H9 (cell line): ENCODE results near the gene GALNT5. TPM values are rescaled to one million over a fixed set of nuclear protein-coding genes. Genes with fewer than 3 reads are reported as not detected.

Experiments
- DNase-seq: peaks from one replicate; pipeline ENCODE4 v3.0.0-alpha.2; 2017
- H2AFZ ChIP-seq: one replicate; pipeline ENCODE4 v1.6.1; 2013; ENCODE audit warnings: mild to moderate bottlenecking, low read length, control low read depth, moderate library complexity
- H2AK5ac ChIP-seq: 2 replicates; pipeline ENCODE4 v1.6.1; 2013; ENCODE audit warnings: low read length, control low read depth, mixed read lengths; ENCODE audit not compliant: insufficient read length
- H2BK120ac ChIP-seq: one replicate; pipeline ENCODE4 v1.6.1; 2013; ENCODE audit warnings: low read depth, mild to moderate bottlenecking, low read length, control low read depth, inconsistent platforms; ENCODE audit not compliant: poor library complexity, severe bottlenecking
- H2BK12ac ChIP-seq: 2 replicates; pipeline ENCODE4 v1.6.1; 2013; ENCODE audit warnings: low read length, control low read depth, mixed read lengths, low read depth; ENCODE audit not compliant: insufficient read length
- H2BK15ac ChIP-seq: 2 replicates; pipeline ENCODE4 v1.6.1; 2013; ENCODE audit warnings: low read depth, low read length, control low read depth
- H2BK20ac ChIP-seq: one replicate; pipeline ENCODE4 v1.6.1; 2013; ENCODE audit warnings: low read depth, mild to moderate bottlenecking, low read length, control low read depth, inconsistent platforms; ENCODE audit not compliant: poor library complexity, severe bottlenecking
- H2BK5ac ChIP-seq: 2 replicates; pipeline ENCODE4 v1.6.1; 2013; ENCODE audit warnings: low read length, control low read depth, mixed read lengths; ENCODE audit not compliant: insufficient read length
- H3K14ac ChIP-seq: 2 replicates; pipeline ENCODE4 v1.6.1; 2013; ENCODE audit warnings: low read length, control low read depth; ENCODE audit not compliant: insufficient read depth
- H3K18ac ChIP-seq: 2 replicates; pipeline ENCODE4 v1.6.1; 2013; ENCODE audit warnings: low read depth, mild to moderate bottlenecking, mixed read lengths, low read length, control low read depth; ENCODE audit not compliant: insufficient read length
- H3K23ac ChIP-seq: 2 replicates; pipeline ENCODE4 v1.6.1; 2013; ENCODE audit warnings: low read length, control low read depth, mixed read lengths, low read depth; ENCODE audit not compliant: insufficient read length
- H3K23me2 ChIP-seq: 2 replicates; pipeline ENCODE4 v1.6.1; 2013; ENCODE audit warnings: low read depth, mild to moderate bottlenecking, mixed read lengths, low read length, control low read depth; ENCODE audit not compliant: insufficient read length, poor library complexity, severe bottlenecking
- H3K27ac ChIP-seq: 2 replicates; pipeline ENCODE4 v1.5.1; 2013; ENCODE audit warnings: low read length, control low read depth, mixed read lengths, low read depth; ENCODE audit not compliant: insufficient read length
- H3K27me3 ChIP-seq: 2 replicates; pipeline ENCODE4 v1.6.1; 2013; ENCODE audit warnings: low read length, control low read depth, inconsistent platforms; ENCODE audit not compliant: insufficient read depth
- H3K4ac ChIP-seq: 2 replicates; pipeline ENCODE4 v1.6.1; 2013; ENCODE audit warnings: low read depth, mild to moderate bottlenecking, control low read depth, inconsistent platforms, low read length, moderate library complexity
- H3K4me1 ChIP-seq: 2 replicates; pipeline ENCODE4 v1.6.1; 2013; ENCODE audit warnings: low read length, control low read depth, inconsistent platforms; ENCODE audit not compliant: insufficient read depth
- H3K4me2 ChIP-seq: 2 replicates; pipeline ENCODE4 v1.6.1; 2013; ENCODE audit warnings: low read length, control low read depth, mixed read lengths; ENCODE audit not compliant: insufficient read length, insufficient read depth
- H3K56ac ChIP-seq: 2 replicates; pipeline ENCODE4 v1.6.1; 2013; ENCODE audit warnings: low read depth, mild to moderate bottlenecking, mixed read lengths, low read length, control low read depth; ENCODE audit not compliant: insufficient read length
- H3K79me1 ChIP-seq: 2 replicates; pipeline ENCODE4 v1.6.1; 2013; ENCODE audit warnings: low read depth, mild to moderate bottlenecking, moderate library complexity, low read length, control low read depth, inconsistent platforms; ENCODE audit not compliant: insufficient read depth, poor library complexity, severe bottlenecking
- H3K79me2 ChIP-seq: 2 replicates; pipeline ENCODE4 v1.6.1; 2013; ENCODE audit warnings: low read length, control low read depth, inconsistent platforms; ENCODE audit not compliant: insufficient read depth
- H3K9ac ChIP-seq: 2 replicates; pipeline ENCODE4 v1.6.1; 2013; ENCODE audit warnings: low read length, control low read depth, mixed read lengths; ENCODE audit not compliant: insufficient read length; ENCODE audit errors: extremely low read depth
- H3K9me3 ChIP-seq: one replicate; pipeline ENCODE4 v1.6.1; 2013; ENCODE audit warnings: low read depth, low read length, inconsistent platforms; ENCODE audit not compliant: control insufficient read depth
- H3T11ph ChIP-seq: one replicate; pipeline ENCODE4 v1.6.1; 2013; ENCODE audit warnings: mild to moderate bottlenecking, low read length, control low read depth, inconsistent platforms
- H4K20me1 ChIP-seq: one replicate; pipeline ENCODE4 v1.6.1; 2013; ENCODE audit not compliant: control insufficient read depth, insufficient read length, insufficient read depth
- H4K5ac ChIP-seq: 2 replicates; pipeline ENCODE4 v1.6.1; 2013; ENCODE audit warnings: low read depth, mild to moderate bottlenecking, mixed read lengths, low read length, control low read depth; ENCODE audit not compliant: insufficient read length
- H4K8ac ChIP-seq: replicated peaks from 2 replicates; pipeline ENCODE4 v1.6.1; 2013; ENCODE audit warnings: low read length, control low read depth, mixed read lengths, low read depth; ENCODE audit not compliant: insufficient read length
- H4K91ac ChIP-seq: 2 replicates; pipeline ENCODE4 v1.6.1; 2013; ENCODE audit warnings: low read depth, mild to moderate bottlenecking, moderate library complexity, mixed read lengths, low read length, control low read depth; ENCODE audit not compliant: insufficient read length
- H3K27ac Mint-ChIP-seq, 3 experiments: 2 replicates in 2 of 3; 3 replicates in 1 of 3; pipeline ENCODE4 v1.8.0; 2020 to 2021; ENCODE audit warnings: mixed read lengths in 3 of 3, mild to moderate bottlenecking in 1 of 3, moderate library complexity in 1 of 3
- H3K27me3 Mint-ChIP-seq: 2 replicates; pipeline ENCODE4 v1.8.0; 2021; ENCODE audit warnings: low read depth, mild to moderate bottlenecking, moderate library complexity, mixed read lengths
- H3K36me3 Mint-ChIP-seq, 3 experiments: 2 replicates in 2 of 3; 3 replicates in 1 of 3; pipeline ENCODE4 v1.8.0; 2020 to 2021; ENCODE audit warnings: low read depth in 3 of 3, mixed read lengths in 3 of 3; ENCODE audit not compliant: insufficient read depth in 1 of 3
- H3K4me1 Mint-ChIP-seq, 2 experiments: 2 replicates each; pipeline ENCODE4 v1.8.0; 2020; ENCODE audit warnings: mixed read lengths in 2 of 2
- H3K4me3 Mint-ChIP-seq, 2 experiments: 2 replicates in 1 of 2; 3 replicates in 1 of 2; pipeline ENCODE4 v1.8.0; 2020 to 2021; ENCODE audit warnings: mild to moderate bottlenecking in 2 of 2, mixed read lengths in 2 of 2, moderate library complexity in 1 of 2
- H3K9me3 Mint-ChIP-seq, 2 experiments: 2 replicates in 1 of 2; 3 replicates in 1 of 2; pipeline ENCODE4 v1.8.0; 2020; ENCODE audit warnings: mild to moderate bottlenecking in 2 of 2, mixed read lengths in 2 of 2, moderate library complexity in 1 of 2
- WGBS: extraction: QIAGEN DNeasy Blood & Tissue Kit; methylation state at CpG from one replicate; pipeline ENCODE4 v1.1.7; 2013; ENCODE audit warnings: missing lambda C conversion rate, low lambda C conversion rate, mixed read lengths; ENCODE audit not compliant: insufficient read length; ENCODE audit errors: extremely low coverage; 5-methylcytosine and 5-hydroxymethylcytosine counted together
- total RNA-seq: library from RNA; stranded (reverse); gene quantifications from 2 replicates; pipeline ENCODE4 v1.2.1, GENCODE V29; 2021
- TF ChIP-seq, protein P1 (sequence below): fragments of 200-600 bp; sonication (generic); conservative IDR thresholded peaks from 3 replicates; pipeline ENCODE4 v1.8.0; 2021; ENCODE audit warnings: antibody characterized with exemption, mild to moderate bottlenecking

The GALNT5 gene
- total RNA-seq, 1 experiment from 2014 or later, result 0.17 TPM

- no peaks in the 10 kb centered on the region for H3K27me3 ChIP-seq
- H3K79me2 ChIP-seq, result no peaks in the 10 kb centered on the region
- H2BK120ac ChIP-seq, result no peak overlapping the region
- no peak overlapping the region for H2AK5ac ChIP-seq
- no peak overlapping the region for H3K14ac ChIP-seq
- H4K5ac ChIP-seq, result no peak overlapping the region
- no peak overlapping the region for H3K23ac ChIP-seq
- H3K79me1 ChIP-seq, result no peaks in the 10 kb centered on the region
- H3K27ac Mint-ChIP-seq, result no peak overlapping the region
- no peak overlapping the region for H4K91ac ChIP-seq
- no peak overlapping the region for H2AFZ ChIP-seq
- H3K4me1 Mint-ChIP-seq, result peaks cover 18% of the 10 kb centered on the region in 2 experiments
- peaks cover 9% of the 10 kb centered on the region for H3K9me3 ChIP-seq
- H3K27ac ChIP-seq, result no peak overlapping the region
- TF ChIP-seq, protein P1, sequence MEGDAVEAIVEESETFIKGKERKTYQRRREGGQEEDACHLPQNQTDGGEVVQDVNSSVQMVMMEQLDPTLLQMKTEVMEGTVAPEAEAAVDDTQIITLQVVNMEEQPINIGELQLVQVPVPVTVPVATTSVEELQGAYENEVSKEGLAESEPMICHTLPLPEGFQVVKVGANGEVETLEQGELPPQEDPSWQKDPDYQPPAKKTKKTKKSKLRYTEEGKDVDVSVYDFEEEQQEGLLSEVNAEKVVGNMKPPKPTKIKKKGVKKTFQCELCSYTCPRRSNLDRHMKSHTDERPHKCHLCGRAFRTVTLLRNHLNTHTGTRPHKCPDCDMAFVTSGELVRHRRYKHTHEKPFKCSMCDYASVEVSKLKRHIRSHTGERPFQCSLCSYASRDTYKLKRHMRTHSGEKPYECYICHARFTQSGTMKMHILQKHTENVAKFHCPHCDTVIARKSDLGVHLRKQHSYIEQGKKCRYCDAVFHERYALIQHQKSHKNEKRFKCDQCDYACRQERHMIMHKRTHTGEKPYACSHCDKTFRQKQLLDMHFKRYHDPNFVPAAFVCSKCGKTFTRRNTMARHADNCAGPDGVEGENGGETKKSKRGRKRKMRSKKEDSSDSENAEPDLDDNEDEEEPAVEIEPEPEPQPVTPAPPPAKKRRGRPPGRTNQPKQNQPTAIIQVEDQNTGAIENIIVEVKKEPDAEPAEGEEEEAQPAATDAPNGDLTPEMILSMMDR, result no peak
- no peaks in the 10 kb centered on the region for H3K27me3 Mint-ChIP-seq
- H2BK5ac ChIP-seq, result no peak overlapping the region
- no CpG with 5 or more reads among the region's 3 CpGs for WGBS
- peaks cover 22% of the 10 kb centered on the region in 2 experiments for H3K9me3 Mint-ChIP-seq
- DNase-seq, result no peak
- H2BK12ac ChIP-seq, result no peak overlapping the region
- H2BK20ac ChIP-seq, result no peak overlapping the region
- no peak overlapping the region for H3K56ac ChIP-seq
- H2BK15ac ChIP-seq, result no peak overlapping the region
- H4K20me1 ChIP-seq, result no peaks in the 10 kb centered on the region
- H3K4me3 Mint-ChIP-seq, result no peak overlapping the region
- H4K8ac ChIP-seq, result no peak overlapping the region
- H3K9ac ChIP-seq, result no peak overlapping the region
- no peak overlapping the region for H3K18ac ChIP-seq
- H3K4ac ChIP-seq, result no peak overlapping the region
- H3K23me2 ChIP-seq, result no peaks in the 10 kb centered on the region
- H3T11ph ChIP-seq, result no peak overlapping the region
- H3K4me2 ChIP-seq, result no peak overlapping the region
- H3K36me3 Mint-ChIP-seq, result peaks cover 22 to 29% (median 23%) of the 10 kb centered on the region in 3 experiments
- no peaks in the 10 kb centered on the region; the same call in 1 of the 2 replicates for H3K4me1 ChIP-seq
Observed at GRCh38 chr2:157348291-157348921, 90.9 kb downstream of the GALNT5 start.
